Liver (tissue), 3 donors: ENCODE results near the gene PDLIM3.

Experiments
- RAD21 ChIP-seq, 2 donors: IDR thresholded peaks; 2 replicates each; pipeline ENCODE4 v1.6.1; 2016; ENCODE audit warnings: antibody characterized with exemption in 2 of 2, mild to moderate bottlenecking in 2 of 2
- RXRA ChIP-seq, 2 donors: IDR thresholded peaks; 2 replicates each; pipeline ENCODE4 v1.6.1; 2017 to 2018; ENCODE audit warnings: antibody characterized with exemption in 2 of 2, mild to moderate bottlenecking in 1 of 2
- TF ChIP-seq, protein P1 (sequence below): fragments of 150-350 bp; IDR thresholded peaks from 2 replicates; pipeline ENCODE4 v1.5.1; 2017; ENCODE audit warnings: improper control_type of control experiment, low read depth, low read length; ENCODE audit not compliant: missing input control
- donor health status: healthy.
- donor health status: healthy.

DNA sequence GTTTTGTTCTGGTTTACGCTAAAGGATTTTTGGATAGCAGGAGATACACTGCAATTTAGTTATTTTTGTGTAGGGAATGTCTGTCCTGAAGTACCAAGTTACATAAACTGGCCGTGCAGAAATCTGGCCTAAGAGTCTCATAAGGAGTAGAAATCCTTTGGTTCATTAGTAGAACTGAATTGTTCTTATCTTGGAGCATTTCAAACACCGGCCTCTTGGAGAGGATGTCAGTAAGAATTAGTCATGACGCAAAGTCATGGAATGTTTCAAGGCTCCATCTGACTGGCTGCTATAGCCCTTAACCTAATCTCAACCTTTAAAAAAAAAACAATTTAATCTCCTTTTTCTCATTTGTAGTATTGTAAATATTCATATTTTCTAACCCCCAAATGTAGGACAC, 15.2 kb downstream of the PDLIM3 start:
- TF ChIP-seq, protein P1, sequence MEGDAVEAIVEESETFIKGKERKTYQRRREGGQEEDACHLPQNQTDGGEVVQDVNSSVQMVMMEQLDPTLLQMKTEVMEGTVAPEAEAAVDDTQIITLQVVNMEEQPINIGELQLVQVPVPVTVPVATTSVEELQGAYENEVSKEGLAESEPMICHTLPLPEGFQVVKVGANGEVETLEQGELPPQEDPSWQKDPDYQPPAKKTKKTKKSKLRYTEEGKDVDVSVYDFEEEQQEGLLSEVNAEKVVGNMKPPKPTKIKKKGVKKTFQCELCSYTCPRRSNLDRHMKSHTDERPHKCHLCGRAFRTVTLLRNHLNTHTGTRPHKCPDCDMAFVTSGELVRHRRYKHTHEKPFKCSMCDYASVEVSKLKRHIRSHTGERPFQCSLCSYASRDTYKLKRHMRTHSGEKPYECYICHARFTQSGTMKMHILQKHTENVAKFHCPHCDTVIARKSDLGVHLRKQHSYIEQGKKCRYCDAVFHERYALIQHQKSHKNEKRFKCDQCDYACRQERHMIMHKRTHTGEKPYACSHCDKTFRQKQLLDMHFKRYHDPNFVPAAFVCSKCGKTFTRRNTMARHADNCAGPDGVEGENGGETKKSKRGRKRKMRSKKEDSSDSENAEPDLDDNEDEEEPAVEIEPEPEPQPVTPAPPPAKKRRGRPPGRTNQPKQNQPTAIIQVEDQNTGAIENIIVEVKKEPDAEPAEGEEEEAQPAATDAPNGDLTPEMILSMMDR: no peak
- TF ChIP-seq RAD21 (IDR thresholded peaks at IDR 0.05) (no peak), RXRA (IDR thresholded peaks at IDR 0.05) (no peak)
